Loucy (cell line): ENCODE results near the gene RALGAPB.

Experiments used
- H2AFZ ChIP-seq: fragments of 200-600 bp; sonication (generic); 2 replicates; pipeline ENCODE4 v1.6.0; 2016; ENCODE audit warnings: antibody characterized with exemption, mild to moderate bottlenecking, low read length, moderate library complexity
- H3F3A ChIP-seq: fragments of 200-600 bp; 2 replicates; pipeline ENCODE4 v1.6.0; 2016; ENCODE audit warnings: antibody characterized with exemption, low read depth, mild to moderate bottlenecking
- H3K27me3 ChIP-seq: fragments of 200-600 bp; sonication (generic); 2 replicates; pipeline ENCODE4 v1.6.1; 2014; ENCODE audit warnings: low read length, mild to moderate bottlenecking; ENCODE audit not compliant: insufficient read depth, poor library complexity, severe bottlenecking
- H3K36me3 ChIP-seq: fragments of 200-600 bp; sonication (generic); 2 replicates; pipeline ENCODE4 v1.6.1; 2016; ENCODE audit warnings: low read length; ENCODE audit not compliant: insufficient read depth
- H3K4me1 ChIP-seq: fragments of 200-600 bp; sonication (generic); 2 replicates; pipeline ENCODE4 v1.5.1; 2014; ENCODE audit warnings: low read length, mild to moderate bottlenecking; ENCODE audit not compliant: insufficient read depth, poor library complexity, severe bottlenecking
- H3K4me2 ChIP-seq: fragments of 200-600 bp; sonication (generic); 2 replicates; pipeline ENCODE4 v1.6.0; 2014; ENCODE audit warnings: antibody characterized with exemption, low read length, low read depth, mild to moderate bottlenecking; ENCODE audit not compliant: poor library complexity, severe bottlenecking
- H3K4me3 ChIP-seq: fragments of 200-600 bp; sonication (generic); 2 replicates; pipeline ENCODE4 v1.5.1; 2014; ENCODE audit warnings: low read length, mild to moderate bottlenecking, mixed read lengths; ENCODE audit not compliant: poor library complexity, severe bottlenecking
- H3K79me2 ChIP-seq: fragments of 200-600 bp; sonication (generic); 2 replicates; pipeline ENCODE4 v1.6.1; 2014; ENCODE audit warnings: low read length; ENCODE audit not compliant: insufficient read depth
- H3K9ac ChIP-seq: fragments of 200-600 bp; sonication (generic); 2 replicates; pipeline ENCODE4 v1.6.0; 2014; ENCODE audit warnings: mild to moderate bottlenecking, low read depth, low read length, moderate library complexity; ENCODE audit not compliant: poor library complexity, severe bottlenecking
- H3K9me2 ChIP-seq: fragments of 200-600 bp; sonication (generic); replicated peaks from 2 replicates; pipeline ENCODE4 v1.6.1; 2016; ENCODE audit warnings: low read depth, low read length, mixed read lengths
- H3K9me3 ChIP-seq: fragments of 200-600 bp; sonication (generic); 2 replicates; pipeline ENCODE4 v1.6.1; 2014; ENCODE audit warnings: mild to moderate bottlenecking, antibody characterized with exemption, low read length, low read depth; ENCODE audit not compliant: insufficient read depth
- H4K20me1 ChIP-seq: fragments of 200-600 bp; sonication (generic); 2 replicates; pipeline ENCODE4 v1.6.0; 2014; ENCODE audit warnings: antibody characterized with exemption, low read length, mild to moderate bottlenecking; ENCODE audit not compliant: insufficient read depth, poor library complexity, severe bottlenecking
- CTCF ChIP-seq: fragments of 200-600 bp; sonication (generic); conservative IDR thresholded peaks from 2 replicates; pipeline ENCODE4 v1.5.1; 2014; ENCODE audit warnings: mild to moderate bottlenecking, antibody characterized with exemption, low read length
- EZH2phosphoT487 ChIP-seq: fragments of 200-600 bp; IDR thresholded peaks from 2 replicates; pipeline ENCODE4 v1.6.1; 2018; ENCODE audit warnings: antibody characterized with exemption, mild to moderate bottlenecking, moderate library complexity, borderline replicate concordance

Gene RALGAPB

DNA sequence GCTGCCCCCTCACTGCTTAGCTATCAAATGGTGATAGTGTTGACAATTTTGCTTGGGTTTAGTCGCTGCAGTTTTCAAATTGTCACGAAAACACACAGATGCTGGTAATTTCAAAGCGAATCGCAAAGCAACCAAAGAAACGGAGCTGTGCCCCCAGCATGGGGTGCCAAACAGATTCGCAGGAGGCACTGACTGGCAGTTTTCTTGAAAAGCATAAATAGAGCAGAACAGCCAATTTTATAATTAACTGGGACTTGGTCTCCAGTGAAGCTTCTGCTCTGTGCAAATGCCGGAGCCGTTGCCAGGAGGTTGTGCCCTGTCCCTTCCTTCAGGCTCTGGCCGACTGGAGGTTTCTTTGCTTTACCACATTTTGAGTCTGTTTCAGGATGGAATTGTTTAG is 147.8 kb downstream of the RALGAPB start:
- Histone ChIP-seq H3K27me3 (peaks cover 4% of the 10 kb centered on the region), H3K9me3 (no peaks in the 10 kb centered on the region), H3K36me3 (no peaks in the 10 kb centered on the region), H2AFZ (no peak overlapping the region), H4K20me1 (no peaks in the 10 kb centered on the region), H3K9me2 (no peaks in the 10 kb centered on the region), H3F3A (no peaks in the 10 kb centered on the region), H3K4me1 (no peaks in the 10 kb centered on the region), H3K4me2 (no peak overlapping the region), H3K79me2 (no peaks in the 10 kb centered on the region), H3K4me3 (no peak overlapping the region), H3K9ac (no peak overlapping the region)
- TF ChIP-seq EZH2phosphoT487 (no peak), CTCF (no peak)

DNA sequence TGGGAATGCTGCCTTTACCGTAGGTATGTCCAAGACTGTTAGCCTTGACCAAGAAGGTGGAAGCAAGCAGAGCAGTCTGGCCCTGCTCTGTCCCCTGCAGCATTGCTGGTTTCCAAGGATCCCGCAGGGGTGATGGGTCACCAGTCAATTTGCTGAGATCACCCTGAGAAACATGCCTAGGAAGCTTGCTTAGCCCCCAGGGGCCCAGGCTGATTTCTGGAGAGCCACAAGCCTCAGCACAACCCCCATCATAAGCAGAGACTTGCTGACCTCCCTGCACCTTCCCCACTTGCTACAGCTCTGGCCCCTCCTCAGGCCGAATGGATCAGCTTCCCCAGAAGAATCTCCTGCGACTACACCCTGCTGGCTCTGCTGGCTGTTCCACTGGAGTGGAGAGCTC is 150.4 kb downstream of the RALGAPB start:
- Histone ChIP-seq H3K36me3 (no peaks in the 10 kb centered on the region), H3K4me3 (no peak overlapping the region), H3K27me3 (peaks cover 4% of the 10 kb centered on the region), H3K9me2 (no peaks in the 10 kb centered on the region), H3K9ac (no peak overlapping the region), H3K4me1 (no peaks in the 10 kb centered on the region), H3K79me2 (no peaks in the 10 kb centered on the region), H4K20me1 (no peaks in the 10 kb centered on the region), H3F3A (no peaks in the 10 kb centered on the region), H3K9me3 (no peaks in the 10 kb centered on the region), H3K4me2 (no peak overlapping the region), H2AFZ (no peak overlapping the region)
- TF ChIP-seq CTCF = no peak
- no peak for TF ChIP-seq EZH2phosphoT487

DNA sequence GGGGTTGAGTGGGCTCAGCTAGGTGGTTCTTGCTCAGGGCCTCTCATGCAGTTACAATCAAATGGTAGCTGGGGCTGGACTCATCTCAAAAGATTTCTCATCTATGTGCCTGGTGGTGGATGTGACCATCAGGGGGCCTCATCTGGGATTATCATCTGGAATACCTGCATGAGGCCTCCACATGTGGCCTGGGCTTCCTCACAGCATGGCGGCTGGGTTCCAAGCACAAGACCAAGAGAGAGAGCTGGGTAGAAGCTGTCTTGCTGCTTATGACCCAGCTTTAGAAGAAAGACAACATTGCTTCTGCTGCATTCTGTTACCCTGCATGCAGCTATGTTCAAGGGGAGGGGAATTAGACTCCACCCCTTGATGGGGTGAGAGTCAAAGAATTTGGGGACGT is 151.4 kb downstream of the RALGAPB start:
- Histone ChIP-seq H3K9me2 (no peaks in the 10 kb centered on the region), H2AFZ (no peak overlapping the region), H3K9ac (no peak overlapping the region), H3K4me3 (no peak overlapping the region), H3F3A (no peaks in the 10 kb centered on the region), H4K20me1 (no peaks in the 10 kb centered on the region), H3K4me1 (no peaks in the 10 kb centered on the region), H3K9me3 (no peaks in the 10 kb centered on the region), H3K4me2 (no peak overlapping the region), H3K36me3 (no peaks in the 10 kb centered on the region), H3K27me3 (peaks cover 4% of the 10 kb centered on the region), H3K79me2 (no peaks in the 10 kb centered on the region)
- TF ChIP-seq EZH2phosphoT487 (no peak), CTCF (no peak)
